ENCODE results near the gene GNG12. TPM values are rescaled to one million over a fixed set of nuclear protein-coding genes. Genes with fewer than 3 reads are reported as not detected.

The GNG12 gene
- 41.9 and 60.4 TPM in 2 replicates for total RNA-seq (2014; rRNA removed; shearing (Covaris generic); ENCODE audit: low replicate concordance)

- peak; percentile 89 for DNase-seq (ENCODE audit: low read depth)
- in situ Hi-C loops (cut with HindIII; ENCODE audit: low pct_unique_long_range_greater_than_20kb, low sequenced_read_pairs) = no loop called here
Measured at GRCh38 chr1:67832737-67833601, at the start of gene GNG12. TSS of gene GNG12 (minus strand) at chr1:67833467. CDS start at chr1:67707686, 125,781 bp downstream.

DNA sequence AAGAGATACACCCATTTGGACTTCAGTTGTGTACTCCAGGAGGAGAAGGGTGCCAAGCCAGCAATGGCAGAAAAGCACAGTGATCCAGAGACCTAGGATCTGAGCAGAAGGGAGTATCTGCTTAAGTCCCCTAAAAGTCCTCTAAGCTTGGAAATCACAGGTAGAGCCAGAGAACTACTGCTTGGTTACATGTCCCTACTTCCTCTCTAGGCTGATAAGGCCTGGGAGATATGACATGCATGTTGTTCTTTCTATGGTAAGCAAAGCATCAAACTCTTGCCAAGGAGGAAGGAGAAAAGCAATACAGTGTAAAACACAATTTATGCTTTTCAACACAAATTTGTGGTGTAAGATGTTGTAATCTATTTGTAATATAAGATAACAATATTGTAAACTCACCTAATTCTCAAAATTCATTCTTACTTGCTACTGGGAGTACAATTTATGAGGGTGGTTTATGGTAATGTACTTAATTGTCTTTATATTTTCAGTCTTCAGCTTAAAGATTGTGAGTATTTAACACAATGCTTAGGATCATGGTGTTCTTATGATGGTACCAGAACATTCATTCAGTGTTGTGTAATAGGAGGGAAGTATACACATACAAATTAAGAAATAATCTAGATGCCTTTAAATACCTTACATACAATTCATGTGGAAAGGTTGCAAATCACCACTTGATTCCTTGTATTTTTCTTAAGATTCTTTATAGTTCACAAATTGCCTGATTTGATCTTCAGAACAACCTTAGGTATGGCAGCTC lies 49.1 kb upstream of the GNG12 start:
- DNase-seq (ENCODE audit: low read depth) = no peak
- in situ Hi-C loops (cut with HindIII; ENCODE audit: low pct_unique_long_range_greater_than_20kb, low sequenced_read_pairs) = no loop called here

GRCh38 chr1:67880056-67880601 lies 46.9 kb upstream of the GNG12 start:
- in situ Hi-C loops (cut with HindIII; ENCODE audit: low pct_unique_long_range_greater_than_20kb, low sequenced_read_pairs) = no loop called here
- DNase-seq (ENCODE audit: low read depth) = peak; percentile 36

GRCh38 chr1:67879485-67879884 lies 46.2 kb upstream of the GNG12 start:
- in situ Hi-C loops (cut with HindIII; ENCODE audit: low pct_unique_long_range_greater_than_20kb, low sequenced_read_pairs) = no loop called here
- DNase-seq (ENCODE audit: low read depth) = no peak

DNA sequence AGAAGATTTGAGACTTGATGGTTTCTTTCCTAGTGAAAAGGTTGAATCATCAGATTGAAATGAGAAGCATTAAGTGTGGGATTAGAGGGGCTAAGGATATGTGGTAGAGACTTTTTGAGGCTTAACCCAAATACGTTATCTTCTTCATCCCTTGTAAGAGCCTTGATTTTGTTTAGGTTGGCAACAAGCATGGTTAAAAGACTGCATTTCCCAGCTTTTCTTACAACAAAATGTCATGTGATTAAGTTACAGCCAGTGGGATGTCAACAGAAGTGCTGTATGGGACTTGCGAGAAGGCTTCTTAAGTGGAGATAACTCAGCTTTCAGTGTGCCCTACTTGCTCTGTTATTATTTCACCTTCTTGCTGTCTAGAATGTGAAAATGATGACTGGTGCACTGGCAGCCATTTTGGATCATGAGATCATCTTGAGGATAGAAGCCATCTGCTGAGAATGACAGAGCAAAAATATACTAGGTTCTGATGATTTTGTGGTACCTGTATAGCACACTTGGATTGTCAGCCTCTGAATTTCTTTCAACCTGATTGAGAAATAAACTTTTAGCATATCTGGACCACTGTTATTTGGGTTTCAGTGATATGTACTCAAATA lies 41.3 kb upstream of the GNG12 start:
- no peak for DNase-seq (ENCODE audit: low read depth)
- in situ Hi-C loops (cut with HindIII; ENCODE audit: low pct_unique_long_range_greater_than_20kb, low sequenced_read_pairs) = no loop called here

- DNase-seq (ENCODE audit: low read depth) = no peak
- in situ Hi-C loops (cut with HindIII; ENCODE audit: low pct_unique_long_range_greater_than_20kb, low sequenced_read_pairs) = no loop called here
Measured at GRCh38 chr1:67869233-67869632, 36.0 kb upstream of the GNG12 start.

- in situ Hi-C loops (cut with HindIII; ENCODE audit: low pct_unique_long_range_greater_than_20kb, low sequenced_read_pairs) = no loop called here
Measured at GRCh38 chr1:67863637-67864036, 30.4 kb upstream of the GNG12 start.

DNA sequence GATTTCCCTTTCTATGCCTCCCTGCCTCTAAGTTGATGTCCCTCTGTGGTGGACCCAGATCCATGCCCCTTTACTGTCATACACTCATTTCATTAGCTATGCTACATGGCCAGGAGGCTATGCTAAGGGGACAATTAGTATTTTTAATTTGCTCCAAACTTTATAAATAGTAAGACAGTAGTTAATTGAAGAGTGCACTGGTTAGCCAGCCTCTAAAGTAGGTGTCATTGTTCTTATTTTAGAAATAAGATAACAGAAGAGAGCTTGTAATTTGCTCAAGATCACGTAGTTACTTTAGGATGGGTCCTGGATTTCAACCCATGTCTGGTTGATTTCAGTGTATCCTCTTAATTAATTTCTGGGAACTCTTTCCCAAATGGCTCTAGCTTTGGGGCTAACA lies 29.4 kb upstream of the GNG12 start:
- in situ Hi-C loops (cut with HindIII; ENCODE audit: low pct_unique_long_range_greater_than_20kb, low sequenced_read_pairs) = no loop called here

More at GRCh38 chr1:67863637-67864036, 30.4 kb upstream of the GNG12 start:
- no peak for DNase-seq (ENCODE audit: low read depth)

DNA sequence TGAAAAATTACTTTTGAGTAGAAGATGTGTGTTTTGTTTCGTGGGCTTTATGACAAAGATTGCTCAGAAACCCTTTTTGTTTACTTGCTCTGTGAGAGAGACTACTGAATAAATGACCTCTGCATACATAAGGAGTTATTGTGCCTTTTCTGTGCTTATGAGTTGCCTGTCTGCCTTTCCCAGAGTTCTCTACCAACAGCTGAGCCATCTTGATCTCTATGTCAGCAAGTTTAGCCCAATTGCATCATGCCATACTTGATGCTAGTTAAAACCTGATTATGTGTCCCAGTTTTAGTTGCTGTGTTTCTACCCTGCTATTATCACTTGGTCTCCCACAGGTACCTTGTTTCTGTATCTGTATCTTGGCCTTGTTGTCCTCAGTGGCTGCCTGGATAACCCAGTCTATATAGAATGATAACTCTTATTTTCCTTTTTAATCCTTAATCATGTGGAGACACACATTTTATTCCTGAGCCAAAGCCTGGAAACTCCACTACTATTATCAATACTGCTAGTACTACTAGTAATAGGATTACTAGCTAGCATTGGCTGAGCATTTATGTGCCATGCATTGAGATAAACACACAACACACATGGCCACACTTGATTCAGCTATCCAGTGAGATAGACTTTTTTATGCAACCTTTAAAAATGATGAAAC lies 28.7 kb upstream of the GNG12 start:
- DNase-seq (ENCODE audit: low read depth) = no peak
- in situ Hi-C loops (cut with HindIII; ENCODE audit: low pct_unique_long_range_greater_than_20kb, low sequenced_read_pairs) = no loop called here

More for the DNA sequence above, 29.4 kb upstream of the GNG12 start:
- no peak for DNase-seq (ENCODE audit: low read depth)

DNA sequence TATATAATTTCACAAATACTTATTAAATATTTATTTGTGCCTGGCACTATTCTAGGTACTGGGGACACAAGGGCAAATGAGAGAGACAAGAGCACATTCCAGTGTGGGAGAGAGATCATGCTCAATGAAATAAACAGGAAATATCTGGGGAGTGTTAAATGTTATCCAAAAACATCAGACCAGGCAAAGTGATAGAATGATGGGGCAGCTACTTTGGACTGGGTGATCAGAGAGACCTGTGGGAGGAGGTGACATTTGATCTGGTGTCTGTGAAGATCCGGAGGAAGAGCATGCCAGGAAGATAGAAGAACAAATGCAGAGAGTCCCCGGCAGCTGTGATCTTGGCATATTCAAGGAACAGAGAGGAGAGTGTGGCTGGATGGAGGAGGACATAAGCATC lies 27.5 kb upstream of the GNG12 start:
- no peak for DNase-seq (ENCODE audit: low read depth)
- in situ Hi-C loops (cut with HindIII; ENCODE audit: low pct_unique_long_range_greater_than_20kb, low sequenced_read_pairs) = no loop called here

DNA sequence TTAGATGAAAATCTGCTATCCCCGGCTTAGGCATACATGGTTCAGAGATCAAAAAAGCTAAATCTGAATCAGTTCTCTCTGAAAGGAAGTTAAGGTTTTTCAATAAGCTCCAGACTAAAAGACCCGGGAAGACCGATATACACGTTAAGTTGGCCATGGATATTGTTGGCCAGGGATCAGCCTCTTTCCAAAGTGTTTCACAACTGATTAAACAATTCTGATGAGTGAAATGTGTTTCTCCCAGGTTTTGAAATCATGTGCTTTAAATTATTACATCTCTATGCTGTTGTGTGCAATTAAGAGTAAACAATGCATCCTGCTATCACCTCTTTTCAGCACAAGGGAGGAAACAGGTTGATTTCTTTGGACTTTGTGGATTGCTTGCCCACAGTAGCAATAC lies 23.7 kb upstream of the GNG12 start:
- in situ Hi-C loops (cut with HindIII; ENCODE audit: low pct_unique_long_range_greater_than_20kb, low sequenced_read_pairs) = no loop called here
- no peak for DNase-seq (ENCODE audit: low read depth)

DNA sequence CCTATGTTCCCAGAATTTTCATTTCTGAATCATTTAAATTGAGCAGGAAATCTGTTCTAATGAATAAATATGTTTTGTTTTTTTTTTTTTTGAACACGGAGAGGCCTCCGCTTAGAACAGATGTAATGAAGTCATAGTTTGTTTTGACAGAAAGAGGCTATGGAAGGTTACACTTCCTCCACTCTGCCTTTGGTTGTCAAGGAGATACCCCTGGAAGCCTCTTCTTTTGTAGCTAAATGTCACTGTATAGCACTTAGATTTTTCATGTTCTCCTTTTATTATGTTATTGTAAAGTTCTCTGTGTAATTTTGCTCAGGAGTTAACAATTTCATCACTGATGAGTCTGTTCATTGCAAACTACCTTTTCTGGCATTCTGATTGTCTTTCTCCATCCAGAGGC lies 22.7 kb upstream of the GNG12 start:
- no peak for DNase-seq (ENCODE audit: low read depth)
- in situ Hi-C loops (cut with HindIII; ENCODE audit: low pct_unique_long_range_greater_than_20kb, low sequenced_read_pairs) = no loop called here

DNA sequence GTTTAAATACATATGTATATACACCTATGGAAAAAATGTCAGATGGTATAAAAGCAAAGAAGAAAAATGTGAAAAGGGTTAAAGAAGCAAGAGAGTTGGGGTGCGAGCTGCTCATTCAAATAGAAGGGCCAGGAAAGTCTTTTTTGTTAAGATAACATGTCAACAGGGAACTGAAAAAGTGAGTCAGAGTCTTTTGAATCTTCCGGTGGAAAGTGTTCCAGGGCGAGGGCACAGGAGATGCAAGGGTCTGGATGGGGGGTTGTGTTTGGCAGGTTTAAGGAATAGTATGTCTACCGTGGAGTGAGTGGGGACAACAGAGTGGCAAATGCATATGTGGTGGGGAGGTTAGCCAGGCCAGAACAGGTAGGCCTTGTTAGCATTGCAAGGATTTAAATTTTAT lies 22.2 kb upstream of the GNG12 start:
- in situ Hi-C loops (cut with HindIII; ENCODE audit: low pct_unique_long_range_greater_than_20kb, low sequenced_read_pairs) = no loop called here
- DNase-seq (ENCODE audit: low read depth) = no peak

DNA sequence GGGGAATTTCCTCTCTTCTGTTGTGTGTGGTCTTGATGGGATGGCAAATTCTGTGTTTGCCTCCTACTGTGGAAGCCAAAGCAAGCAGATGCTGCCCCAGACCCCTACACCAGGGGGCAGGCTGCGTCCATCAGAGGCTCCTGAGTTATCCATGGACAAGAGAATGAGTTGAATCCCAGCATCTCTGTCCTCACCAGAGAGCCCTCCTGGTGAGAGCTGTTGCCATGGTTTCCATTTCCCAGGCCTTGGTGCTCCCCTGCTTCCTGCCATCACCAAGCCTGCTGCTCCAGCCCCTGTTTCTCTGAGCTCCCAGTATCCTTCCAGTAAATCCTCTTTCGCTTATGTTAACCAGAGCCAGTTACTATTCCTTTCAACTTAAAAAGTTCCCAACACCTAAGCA lies 20.4 kb upstream of the GNG12 start:
- peak; percentile 25 for DNase-seq (ENCODE audit: low read depth)
- in situ Hi-C loops (cut with HindIII; ENCODE audit: low pct_unique_long_range_greater_than_20kb, low sequenced_read_pairs) = no loop called here

- DNase-seq (ENCODE audit: low read depth) = no peak
- in situ Hi-C loops (cut with HindIII; ENCODE audit: low pct_unique_long_range_greater_than_20kb, low sequenced_read_pairs) = no loop called here
Measured at GRCh38 chr1:67851800-67852199, 18.5 kb upstream of the GNG12 start.

- peak; percentile 85 for DNase-seq (ENCODE audit: low read depth)
- in situ Hi-C loops (cut with HindIII; ENCODE audit: low pct_unique_long_range_greater_than_20kb, low sequenced_read_pairs) = no loop called here
Measured at GRCh38 chr1:67850611-67851075, 17.4 kb upstream of the GNG12 start.

- DNase-seq (ENCODE audit: low read depth) = peak; percentile 74
- in situ Hi-C loops (cut with HindIII; ENCODE audit: low pct_unique_long_range_greater_than_20kb, low sequenced_read_pairs) = no loop called here
Measured at GRCh38 chr1:67850151-67850551, 16.9 kb upstream of the GNG12 start.

GRCh38 chr1:67847466-67847865 lies 14.2 kb upstream of the GNG12 start:
- no peak for DNase-seq (ENCODE audit: low read depth)
- in situ Hi-C loops (cut with HindIII; ENCODE audit: low pct_unique_long_range_greater_than_20kb, low sequenced_read_pairs) = no loop called here
